ENCODE data around the gene COL23A1. TPM values are rescaled to one million over a fixed set of nuclear protein-coding genes. Genes with fewer than 3 reads are reported as not detected.

Gene COL23A1
- total RNA-seq, 1 donor from 2014 or later: 0.12 TPM

GRCh38 chr5:178210686-178211085 lies 379.5 kb downstream of the COL23A1 start:
- peaks cover 43% of the 10 kb centered on the region for H3K36me3 Mint-ChIP-seq (ENCODE audit: low read depth)
- no peaks in the 10 kb centered on the region for H3K9me3 Mint-ChIP-seq (ENCODE audit: low read depth)
- H3K4me3 Mint-ChIP-seq (ENCODE audit: unreplicated experiment): no peak overlapping the region
- H3K27ac Mint-ChIP-seq (ENCODE audit: unreplicated experiment): no peak overlapping the region
- DNase-seq (ENCODE audit: low spot score): no peak
- peaks cover 26% of the 10 kb centered on the region for H3K4me1 Mint-ChIP-seq (ENCODE audit: low read depth)
- TF ChIP-seq, protein P1, sequence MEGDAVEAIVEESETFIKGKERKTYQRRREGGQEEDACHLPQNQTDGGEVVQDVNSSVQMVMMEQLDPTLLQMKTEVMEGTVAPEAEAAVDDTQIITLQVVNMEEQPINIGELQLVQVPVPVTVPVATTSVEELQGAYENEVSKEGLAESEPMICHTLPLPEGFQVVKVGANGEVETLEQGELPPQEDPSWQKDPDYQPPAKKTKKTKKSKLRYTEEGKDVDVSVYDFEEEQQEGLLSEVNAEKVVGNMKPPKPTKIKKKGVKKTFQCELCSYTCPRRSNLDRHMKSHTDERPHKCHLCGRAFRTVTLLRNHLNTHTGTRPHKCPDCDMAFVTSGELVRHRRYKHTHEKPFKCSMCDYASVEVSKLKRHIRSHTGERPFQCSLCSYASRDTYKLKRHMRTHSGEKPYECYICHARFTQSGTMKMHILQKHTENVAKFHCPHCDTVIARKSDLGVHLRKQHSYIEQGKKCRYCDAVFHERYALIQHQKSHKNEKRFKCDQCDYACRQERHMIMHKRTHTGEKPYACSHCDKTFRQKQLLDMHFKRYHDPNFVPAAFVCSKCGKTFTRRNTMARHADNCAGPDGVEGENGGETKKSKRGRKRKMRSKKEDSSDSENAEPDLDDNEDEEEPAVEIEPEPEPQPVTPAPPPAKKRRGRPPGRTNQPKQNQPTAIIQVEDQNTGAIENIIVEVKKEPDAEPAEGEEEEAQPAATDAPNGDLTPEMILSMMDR (IDR thresholded peaks at IDR 0.05): no peak
- H3K27me3 Mint-ChIP-seq (ENCODE audit: low read depth): no peaks in the 10 kb centered on the region

DNA sequence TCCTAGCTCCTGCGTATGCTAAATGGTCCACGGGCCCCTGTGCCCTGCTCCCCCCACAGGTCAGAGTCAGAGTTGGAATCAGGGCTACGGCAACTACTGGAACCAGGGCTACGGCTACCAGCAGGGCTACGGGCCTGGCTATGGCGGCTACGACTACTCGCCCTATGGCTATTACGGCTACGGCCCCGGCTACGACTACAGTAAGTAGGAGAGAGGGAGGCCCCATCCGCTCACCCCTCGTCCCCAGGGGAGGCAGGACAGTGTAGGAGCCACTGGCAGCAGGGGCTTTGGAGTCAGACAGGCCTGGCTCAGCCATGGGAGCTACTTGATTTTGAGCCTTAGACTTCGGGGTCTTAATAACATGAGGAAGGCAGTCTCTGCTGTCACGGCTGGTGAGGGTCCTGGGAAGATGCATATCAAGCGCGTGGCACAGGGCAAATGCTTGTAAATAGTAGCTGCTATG lies 380.1 kb downstream of the COL23A1 start:
- Mint-ChIP-seq H3K27me3 (ENCODE audit: low read depth) (no peaks in the 10 kb centered on the region), H3K4me3 (ENCODE audit: unreplicated experiment) (no peak overlapping the region), H3K4me1 (ENCODE audit: low read depth) (peaks cover 28% of the 10 kb centered on the region), H3K36me3 (ENCODE audit: low read depth) (peaks cover 43% of the 10 kb centered on the region), H3K27ac (ENCODE audit: unreplicated experiment) (no peak overlapping the region), H3K9me3 (ENCODE audit: low read depth) (no peaks in the 10 kb centered on the region)
- DNase-seq (ENCODE audit: low spot score): no peak
- TF ChIP-seq, protein P1 (IDR thresholded peaks at IDR 0.05): no peak

GRCh38 chr5:178209334-178210072 lies 380.7 kb downstream of the COL23A1 start:
- peaks cover 28% of the 10 kb centered on the region for H3K4me1 Mint-ChIP-seq (ENCODE audit: low read depth)
- H3K36me3 Mint-ChIP-seq (ENCODE audit: low read depth): peaks cover 43% of the 10 kb centered on the region
- peak overlapping the region; percentile 36 for H3K27ac Mint-ChIP-seq (ENCODE audit: unreplicated experiment)
- DNase-seq (ENCODE audit: low spot score): no peak
- H3K27me3 Mint-ChIP-seq (ENCODE audit: low read depth): no peaks in the 10 kb centered on the region
- TF ChIP-seq, protein P1 (IDR thresholded peaks at IDR 0.05): no peak
- no peak overlapping the region for H3K4me3 Mint-ChIP-seq (ENCODE audit: unreplicated experiment)
- no peaks in the 10 kb centered on the region for H3K9me3 Mint-ChIP-seq (ENCODE audit: low read depth)

DNA sequence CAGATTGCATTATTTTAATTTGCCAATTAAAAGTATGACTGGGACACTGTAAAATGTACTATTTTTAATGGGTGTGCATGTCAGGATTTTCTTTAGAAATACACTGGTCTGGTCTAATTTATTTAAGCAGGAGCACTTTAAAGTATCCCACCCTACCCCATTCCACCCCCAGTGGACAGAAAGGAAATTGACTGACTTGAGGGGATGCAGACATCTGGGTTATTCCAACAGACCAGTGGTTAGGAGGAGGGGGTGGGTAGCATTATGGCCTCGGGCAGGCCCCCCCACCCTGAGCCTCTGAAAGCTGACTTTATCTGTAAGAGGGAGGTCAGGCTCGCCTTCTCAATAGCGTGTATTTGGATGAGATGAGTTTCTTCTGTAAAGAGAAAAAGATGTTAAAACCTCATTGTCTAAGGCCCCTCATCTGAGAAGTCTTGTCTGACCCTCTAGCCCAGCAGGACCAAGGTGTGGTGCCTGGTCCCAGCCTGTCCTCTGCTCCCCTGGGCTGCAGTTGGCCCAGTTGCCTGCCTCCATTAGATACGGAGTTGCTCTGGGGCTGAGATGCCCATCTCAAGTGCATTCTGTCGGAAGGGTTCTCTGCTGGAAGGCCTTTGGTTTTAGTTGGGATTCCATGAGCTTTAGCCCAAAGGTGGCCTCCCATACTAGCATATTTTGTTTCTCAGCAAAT lies 381.5 kb downstream of the COL23A1 start:
- H3K9me3 Mint-ChIP-seq (ENCODE audit: low read depth): no peaks in the 10 kb centered on the region
- H3K27me3 Mint-ChIP-seq (ENCODE audit: low read depth): no peaks in the 10 kb centered on the region
- H3K27ac Mint-ChIP-seq (ENCODE audit: unreplicated experiment): peak overlapping the region; percentile 36
- no peak overlapping the region for H3K4me3 Mint-ChIP-seq (ENCODE audit: unreplicated experiment)
- H3K36me3 Mint-ChIP-seq (ENCODE audit: low read depth): peaks cover 42% of the 10 kb centered on the region
- DNase-seq (ENCODE audit: low spot score): no peak
- peaks cover 28% of the 10 kb centered on the region for H3K4me1 Mint-ChIP-seq (ENCODE audit: low read depth)
- TF ChIP-seq, protein P1 (IDR thresholded peaks at IDR 0.05): peak; percentile 48

DNA sequence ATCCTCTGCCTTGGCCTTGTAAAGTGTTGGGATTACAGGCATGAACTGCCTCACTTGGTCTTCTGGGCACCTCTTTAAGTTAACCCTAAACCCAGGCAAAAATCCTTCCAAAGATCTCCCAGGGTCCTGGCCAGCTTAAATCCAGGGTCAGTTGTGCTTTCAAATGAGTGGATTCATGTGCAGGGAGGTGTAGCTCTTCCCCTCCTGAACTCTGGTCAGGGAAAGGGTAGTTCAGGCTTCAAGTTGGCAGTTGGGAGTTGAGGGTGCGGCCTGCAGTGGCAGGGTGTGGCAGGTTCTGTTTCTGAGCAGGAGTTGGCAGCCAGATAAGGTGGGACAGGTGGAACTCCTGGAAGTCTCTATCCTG lies 382.3 kb downstream of the COL23A1 start:
- TF ChIP-seq, protein P1 (IDR thresholded peaks at IDR 0.05): no peak
- H3K27ac Mint-ChIP-seq (ENCODE audit: unreplicated experiment): peak overlapping the region; percentile 82
- H3K9me3 Mint-ChIP-seq (ENCODE audit: low read depth): no peaks in the 10 kb centered on the region
- peaks cover 41% of the 10 kb centered on the region for H3K36me3 Mint-ChIP-seq (ENCODE audit: low read depth)
- no peak overlapping the region for H3K4me3 Mint-ChIP-seq (ENCODE audit: unreplicated experiment)
- peaks cover 28% of the 10 kb centered on the region for H3K4me1 Mint-ChIP-seq (ENCODE audit: low read depth)
- no peaks in the 10 kb centered on the region for H3K27me3 Mint-ChIP-seq (ENCODE audit: low read depth)
- DNase-seq (ENCODE audit: low spot score): no peak

Data from chondrocyte (in vitro differentiated cells).